GM18511 (cell line): ENCODE results near the gene SLC16A6.
"Not testable (repeated sequence)": the region's sequence is repeated elsewhere in the genome, so short reads cannot be mapped to it uniquely, and the experiment has no call there.

Experiments used
- ATAC-seq: cut with Tn5 transposase; IDR thresholded peaks from one replicate; pipeline ENCODE4 v1.9.1; 2021; ENCODE audit warnings: mild to moderate bottlenecking, moderate library complexity; ENCODE audit not compliant: unreplicated experiment

The SLC16A6 gene

DNA sequence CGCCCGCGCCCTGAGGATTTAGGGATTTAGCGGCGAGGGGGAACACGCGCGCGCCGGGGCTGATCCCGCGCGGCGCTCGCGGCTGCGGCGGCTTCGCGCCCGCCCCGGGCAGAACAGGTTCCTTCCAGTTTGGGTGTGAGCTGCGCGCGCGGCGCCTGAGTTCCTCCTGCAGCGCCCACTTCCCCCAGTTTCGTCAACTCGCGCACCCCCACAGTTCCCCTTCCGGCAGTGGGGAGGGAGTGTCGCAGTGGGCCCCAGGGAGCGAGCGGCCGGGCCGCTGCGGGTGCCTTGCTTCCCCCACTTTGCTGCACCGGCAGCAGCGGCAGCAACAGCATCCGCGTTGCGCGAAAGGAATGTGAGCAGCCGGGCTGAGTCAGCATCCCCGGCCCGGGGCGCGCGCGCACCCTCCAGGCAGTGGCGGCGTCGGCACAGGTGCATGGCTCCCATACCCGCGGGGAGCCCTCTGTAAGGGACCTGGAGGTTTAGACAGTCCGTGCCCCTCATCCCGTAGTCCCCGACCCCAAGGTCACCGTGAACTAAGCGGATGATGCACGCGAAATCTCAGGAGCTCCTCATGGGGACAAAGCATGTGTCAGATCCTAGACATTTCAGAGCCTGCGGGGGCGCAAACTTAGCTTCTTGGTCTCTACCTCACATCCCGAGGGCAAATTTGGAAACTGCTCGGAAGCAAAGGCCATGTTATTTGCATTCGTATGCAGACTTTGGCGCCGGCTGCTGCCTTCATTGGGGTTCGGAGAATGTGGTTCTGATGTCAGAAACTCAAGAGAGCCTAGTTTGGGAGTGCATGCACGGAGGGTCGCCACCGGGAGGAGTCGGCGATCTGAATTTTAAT lies 1.1 kb upstream of the SLC16A6 start:
- peak; percentile 70 for ATAC-seq

DNA sequence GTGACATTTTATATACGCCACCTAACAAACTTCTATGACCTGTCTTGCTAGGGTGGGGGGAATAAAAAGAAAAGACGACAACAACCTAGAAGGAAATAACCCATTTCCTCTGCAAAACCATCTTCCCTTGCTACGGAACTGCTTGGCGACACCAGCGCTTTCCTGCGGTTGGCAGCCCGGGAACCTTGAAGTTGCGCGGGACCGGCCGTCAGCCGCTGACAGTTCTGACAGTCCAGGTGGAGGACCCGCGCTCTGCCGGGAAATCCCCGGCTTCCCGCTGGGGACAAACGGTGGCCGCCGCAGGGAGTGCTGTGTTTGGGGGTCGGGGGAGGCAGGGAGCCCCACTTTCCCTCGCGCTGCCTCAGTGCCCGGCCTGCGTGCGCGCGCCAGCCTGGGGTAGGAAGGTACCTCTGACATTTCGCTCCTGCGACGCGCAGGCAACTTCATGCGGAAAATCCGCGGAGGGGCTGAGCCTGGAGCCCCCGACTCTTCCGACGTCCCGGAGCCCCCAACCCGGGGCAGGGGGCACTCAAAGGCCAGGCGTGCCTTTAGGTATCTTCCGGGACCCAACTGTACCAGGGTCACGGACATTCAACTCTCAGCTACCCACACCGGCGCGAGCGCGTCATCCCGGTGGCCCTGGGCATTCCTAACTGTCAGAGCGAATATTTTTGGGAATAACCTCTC lies 516 bp downstream of the SLC16A6 start:
- ATAC-seq = no peak

DNA sequence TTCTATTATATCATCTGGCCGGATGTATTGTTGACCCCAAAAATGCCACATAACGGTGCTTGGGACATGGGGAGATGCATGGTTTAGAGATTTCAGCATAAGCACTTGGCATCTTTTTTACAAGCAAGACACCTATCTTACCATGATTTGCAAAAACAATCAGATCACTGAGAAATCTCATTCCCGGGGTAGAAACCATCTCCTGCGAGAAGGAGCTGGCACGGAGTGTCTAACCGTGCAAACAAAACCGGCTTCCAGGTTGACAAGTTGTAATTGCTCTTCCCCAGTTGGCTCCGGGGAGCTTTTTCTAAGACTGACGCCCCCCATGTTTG lies 1.0 kb downstream of the SLC16A6 start:
- no peak for ATAC-seq

DNA sequence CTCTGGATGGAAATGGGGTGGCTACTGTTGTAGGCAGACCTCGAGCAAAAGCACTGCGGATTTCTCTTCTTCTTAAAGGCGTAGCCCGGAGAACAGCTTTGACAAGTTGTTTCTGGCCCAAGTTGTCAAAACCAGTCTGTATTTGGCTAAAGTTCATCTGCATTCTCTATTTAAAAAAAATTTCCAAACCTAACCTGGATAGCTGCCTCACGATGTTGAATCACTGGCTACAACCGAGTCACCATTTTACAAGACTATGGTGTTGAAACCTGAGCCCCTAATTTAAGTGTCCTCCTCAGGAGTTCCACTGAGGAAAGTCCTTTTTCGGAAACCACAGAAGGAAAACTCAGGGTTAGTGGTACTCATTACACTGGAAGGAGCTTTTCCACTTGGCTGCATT lies 1.5 kb downstream of the SLC16A6 start:
- ATAC-seq = no peak

DNA sequence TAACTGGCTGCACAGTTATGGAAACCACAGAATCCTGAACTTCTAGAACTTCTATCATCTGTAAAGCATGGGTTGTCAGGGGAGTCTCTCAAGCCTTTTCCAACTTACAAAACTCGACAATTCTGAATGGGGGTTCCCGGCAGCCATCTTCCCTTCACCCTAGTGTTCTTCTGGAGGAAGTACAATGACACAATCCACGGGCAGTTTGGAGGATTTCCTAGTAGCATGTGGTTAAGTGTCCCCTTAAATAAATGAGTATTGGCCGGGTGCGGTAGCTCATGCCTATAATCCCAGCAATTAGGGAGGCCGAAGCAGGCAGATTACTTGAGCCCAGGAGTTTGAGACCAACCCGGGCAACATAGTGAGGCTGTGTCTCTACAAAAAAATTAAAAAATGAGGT lies 2.1 kb downstream of the SLC16A6 start:
- ATAC-seq = no peak

DNA sequence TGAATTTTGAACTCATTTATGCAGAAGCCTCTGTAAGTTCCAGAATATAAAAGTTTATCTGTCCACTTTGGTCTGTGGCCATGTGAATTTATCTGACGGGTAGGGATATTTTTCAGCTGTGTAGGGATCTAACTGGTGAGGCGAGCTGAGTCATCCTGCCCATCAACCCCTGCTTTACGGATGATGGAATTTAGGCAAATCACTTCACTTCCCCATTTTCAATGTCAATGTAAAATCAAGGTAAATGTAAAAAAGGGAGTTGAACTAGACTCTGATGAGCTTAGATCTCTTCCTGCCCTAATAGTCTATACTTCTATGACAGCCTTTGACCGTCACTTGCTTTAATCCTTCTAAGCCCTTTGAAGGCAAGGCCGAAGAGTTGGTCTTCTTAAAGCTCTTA lies 2.6 kb downstream of the SLC16A6 start:
- ATAC-seq = peak; percentile 15

DNA sequence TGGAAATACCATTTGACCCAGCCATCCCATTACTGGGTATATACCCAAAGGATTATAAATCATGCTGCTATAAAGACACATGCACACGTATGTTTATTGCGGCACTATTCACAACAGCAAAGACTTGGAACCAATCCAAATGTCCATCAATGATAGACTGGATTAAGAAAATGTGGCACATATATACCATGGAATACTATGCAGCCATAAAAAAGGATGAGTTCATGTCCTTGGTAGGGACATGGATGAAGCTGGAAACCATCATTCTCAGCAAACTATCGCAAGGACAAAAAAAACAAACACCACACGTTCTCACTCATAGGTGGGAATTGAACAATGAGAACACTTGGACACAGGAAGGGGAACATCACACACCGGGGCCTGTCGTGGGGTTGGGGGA lies 9.0 kb downstream of the SLC16A6 start:
- not testable (repeated sequence) for ATAC-seq

DNA sequence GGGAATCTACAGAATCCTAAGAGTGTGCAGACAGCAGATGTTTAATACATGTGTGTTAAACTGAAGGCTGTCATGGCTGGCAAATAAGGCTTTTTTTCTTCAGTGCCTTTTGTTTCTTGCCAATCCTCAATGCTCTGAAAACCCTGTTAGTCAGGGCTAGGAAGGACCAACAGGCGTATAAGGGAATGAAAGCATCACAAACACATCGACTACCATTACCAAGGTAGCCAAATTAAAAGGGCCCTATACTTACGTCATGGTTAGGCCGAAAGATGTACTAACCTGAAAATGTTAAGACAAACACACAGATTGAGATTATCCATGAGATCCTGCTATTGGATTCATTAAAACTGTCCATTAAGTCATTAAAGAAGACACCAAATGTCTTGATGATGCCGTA lies 13.1 kb downstream of the SLC16A6 start:
- no peak for ATAC-seq

DNA sequence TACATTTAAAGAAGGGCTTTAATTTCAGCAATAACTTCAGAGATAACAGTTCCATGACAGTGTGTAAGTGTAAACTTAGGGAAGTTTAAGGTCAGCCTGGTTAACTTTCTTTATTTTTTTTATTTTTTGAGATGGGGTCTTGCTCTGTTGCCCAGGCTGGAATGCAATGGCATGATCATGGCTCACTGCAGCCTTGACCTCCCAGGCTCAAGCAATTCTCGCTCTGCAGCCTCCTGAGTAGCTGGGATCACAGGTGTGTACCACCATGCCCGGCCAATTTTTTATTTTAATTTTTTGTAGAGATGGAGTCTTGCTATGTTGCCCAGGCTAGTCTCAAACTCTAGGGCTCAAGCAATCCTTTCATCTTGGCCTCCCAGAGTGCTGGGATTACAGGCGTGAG lies 14.6 kb downstream of the SLC16A6 start:
- not testable (repeated sequence) for ATAC-seq

DNA sequence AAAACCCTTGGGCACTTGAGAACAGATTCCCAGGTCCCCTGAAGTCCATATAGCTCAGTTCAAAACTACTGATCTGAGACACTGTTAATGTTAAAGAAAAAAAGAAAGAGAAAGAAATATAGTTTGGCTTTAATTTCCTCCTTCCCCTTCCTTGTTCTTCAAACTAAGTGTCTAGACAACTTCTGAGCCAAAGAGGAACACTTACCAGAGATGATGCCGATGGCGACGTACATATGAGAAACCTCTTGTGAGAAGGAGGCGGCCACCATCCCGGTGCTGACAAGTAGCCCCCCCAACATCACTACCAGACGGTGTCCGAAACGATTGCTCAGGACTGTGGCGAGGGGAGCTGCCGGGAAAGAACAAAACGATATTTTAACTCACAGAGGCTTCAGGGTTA lies 17.2 kb downstream of the SLC16A6 start:
- no peak for ATAC-seq

DNA sequence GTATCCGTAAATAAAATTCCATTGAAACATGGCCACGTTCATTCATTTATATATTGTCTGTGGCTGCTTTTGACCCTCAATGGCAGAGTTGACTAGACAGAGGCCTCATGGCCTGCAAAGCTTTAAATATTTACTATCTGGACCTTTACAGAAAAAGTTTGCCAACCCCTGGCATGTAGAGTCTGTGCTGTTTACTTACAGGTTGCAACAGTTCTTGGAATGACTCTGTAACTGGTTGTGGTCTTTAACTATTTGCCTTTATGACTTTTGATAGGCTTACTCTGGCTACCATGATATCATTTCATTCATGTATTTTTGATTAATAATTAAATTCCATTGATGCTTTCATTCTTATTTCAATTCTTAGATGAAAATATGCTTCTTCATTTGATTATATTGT lies 25.1 kb downstream of the SLC16A6 start:
- ATAC-seq = not testable (repeated sequence)

DNA sequence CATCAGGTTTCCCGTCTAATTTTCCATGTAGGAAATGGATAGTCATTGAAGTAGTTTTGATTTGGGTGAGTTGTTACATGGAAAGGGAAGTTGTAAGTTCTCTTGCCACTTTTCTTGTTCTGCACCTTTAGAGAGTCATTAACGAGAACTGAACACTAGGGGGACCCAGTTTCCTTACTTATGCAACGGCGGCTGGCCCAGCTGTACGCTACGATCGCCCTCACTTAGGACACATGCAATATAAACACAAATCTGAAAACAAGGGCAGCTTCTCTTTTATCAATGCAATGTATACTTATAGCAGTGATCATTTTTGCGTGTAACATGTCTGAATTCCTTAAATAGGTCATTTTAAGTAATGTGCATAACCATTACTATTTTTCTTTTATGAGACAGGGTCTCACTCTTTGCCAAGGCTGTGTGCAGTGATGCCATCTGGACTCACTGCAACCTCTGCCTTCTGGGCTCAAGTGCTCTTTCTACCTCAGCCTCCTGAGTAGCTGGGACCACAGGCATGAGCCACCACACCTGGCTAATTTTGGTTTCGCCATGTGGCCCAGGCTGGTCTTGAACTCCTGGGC lies 27.7 kb downstream of the SLC16A6 start:
- peak; percentile 50 for ATAC-seq

DNA sequence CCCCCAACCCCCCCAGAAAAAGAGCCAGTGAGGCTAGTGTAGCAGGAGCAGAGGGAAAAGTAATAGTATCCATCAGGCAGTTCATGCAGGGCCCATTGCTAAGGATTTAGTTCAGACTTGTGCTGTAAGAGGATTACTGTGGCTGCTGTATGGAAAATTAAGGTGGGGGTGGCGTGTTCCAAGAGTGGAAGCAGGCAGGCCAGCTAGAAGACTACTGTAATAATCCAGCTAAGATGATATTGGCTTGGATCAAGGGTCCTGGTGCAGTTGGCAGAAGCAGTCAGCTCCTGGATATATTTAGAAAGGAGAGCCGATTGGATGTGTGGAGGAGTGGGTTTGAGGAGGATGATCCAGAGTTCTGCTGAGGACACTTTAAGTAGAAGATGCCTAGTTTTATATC lies 28.5 kb downstream of the SLC16A6 start:
- not testable (repeated sequence) for ATAC-seq

DNA sequence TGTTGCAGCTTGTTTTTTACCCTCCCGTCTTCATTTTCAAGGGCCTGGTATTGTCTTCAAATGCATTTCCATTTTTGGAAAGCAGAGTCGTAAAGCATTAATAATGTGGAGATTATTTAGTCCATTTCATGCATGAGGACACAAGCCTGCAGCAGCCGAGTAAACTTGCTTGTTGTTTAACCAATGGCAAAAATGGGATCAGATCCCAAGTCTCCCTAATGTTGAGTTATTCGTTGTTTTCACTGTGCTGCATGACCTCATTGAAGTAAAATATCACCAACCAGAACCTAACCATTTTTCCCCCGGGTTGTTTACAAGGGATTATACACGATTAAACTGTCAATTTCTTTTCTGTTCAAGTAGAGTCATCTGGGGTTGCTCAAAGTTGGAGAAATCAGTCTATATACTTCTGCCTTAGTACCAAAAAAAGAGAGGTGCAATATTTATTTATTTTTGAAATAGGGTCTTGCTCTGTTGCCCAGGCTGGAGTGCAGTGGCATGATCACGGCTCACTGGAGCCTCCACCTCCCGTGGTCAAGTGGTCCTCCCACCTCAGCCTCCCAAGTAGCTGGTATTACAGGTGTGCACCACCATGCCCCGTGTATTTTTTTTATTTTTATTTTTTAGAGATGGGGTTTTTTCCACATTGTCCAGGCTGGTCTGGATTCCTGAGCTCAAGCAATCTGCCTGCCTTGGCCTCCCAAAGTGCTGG lies 30.7 kb downstream of the SLC16A6 start:
- ATAC-seq = no peak

DNA sequence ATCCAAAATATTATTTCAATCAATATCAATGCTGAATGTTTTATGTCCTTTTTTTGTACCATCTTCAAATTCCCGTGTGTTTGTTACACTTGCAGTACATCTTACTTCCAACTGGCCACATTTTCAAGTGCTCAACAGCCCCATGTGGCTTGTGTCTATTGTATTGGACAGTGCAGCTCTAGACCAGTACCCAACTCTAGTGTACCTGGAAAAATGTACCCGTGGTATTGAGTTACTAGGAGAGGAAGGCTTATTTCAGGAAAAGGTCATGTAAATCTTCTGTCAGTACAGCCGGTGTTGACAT lies 31.3 kb downstream of the SLC16A6 start:
- not testable (repeated sequence) for ATAC-seq

DNA sequence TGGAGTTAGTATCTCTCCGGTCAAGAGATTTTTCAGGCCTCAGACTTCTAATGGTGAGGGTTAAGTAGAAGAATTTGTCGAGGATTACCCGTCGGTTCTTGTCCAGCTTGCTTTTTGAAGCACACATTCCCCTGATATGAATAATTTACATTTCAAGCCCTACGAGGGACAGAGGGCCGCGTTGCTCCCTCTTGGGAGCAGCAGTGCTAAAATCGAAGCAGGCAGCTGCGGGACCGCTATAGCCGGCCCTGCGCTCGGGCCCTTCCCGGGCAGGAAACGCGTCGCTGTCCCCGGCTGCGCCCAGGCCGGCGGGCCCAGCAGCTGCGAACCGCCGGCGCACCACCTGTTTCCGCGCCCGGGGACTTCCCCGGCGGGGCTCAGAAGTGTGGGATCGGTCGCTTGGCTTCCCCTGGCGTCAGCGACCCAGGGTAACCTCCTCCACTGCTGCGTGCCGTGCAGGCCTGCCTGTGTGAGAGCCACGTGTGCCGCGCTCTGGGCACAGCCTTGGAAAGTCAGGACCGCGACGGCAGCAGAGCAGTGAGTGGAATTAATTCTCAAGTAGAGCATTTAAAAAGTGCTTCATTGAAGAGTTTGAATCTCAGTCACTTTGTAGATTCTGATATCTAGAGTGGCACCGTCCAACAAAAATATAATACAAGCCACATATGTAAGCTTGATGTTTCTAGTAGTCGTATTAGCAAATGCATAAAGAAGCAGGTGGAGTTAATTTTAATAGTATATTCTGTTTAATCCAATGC lies 31.9 kb downstream of the SLC16A6 start:
- ATAC-seq = peak; percentile 91

DNA sequence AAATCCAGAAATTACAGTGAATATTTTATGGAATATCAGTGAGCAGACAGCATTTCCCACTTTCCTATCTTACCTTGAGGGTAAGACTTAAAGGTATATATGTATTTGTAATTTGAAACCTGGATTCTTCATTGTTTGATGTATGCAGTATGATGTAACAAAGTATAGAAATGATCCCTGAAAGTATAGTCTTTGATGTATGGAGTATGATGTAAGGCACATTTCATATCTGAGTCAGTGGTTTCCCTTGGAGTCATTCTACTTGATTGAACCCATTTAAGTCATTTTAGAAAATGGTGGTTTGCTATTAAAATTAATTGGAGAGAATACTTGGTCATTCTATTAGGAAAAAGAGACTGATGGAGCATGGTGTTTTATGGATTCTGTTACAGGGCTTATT lies 33.0 kb downstream of the SLC16A6 start:
- ATAC-seq = no peak

DNA sequence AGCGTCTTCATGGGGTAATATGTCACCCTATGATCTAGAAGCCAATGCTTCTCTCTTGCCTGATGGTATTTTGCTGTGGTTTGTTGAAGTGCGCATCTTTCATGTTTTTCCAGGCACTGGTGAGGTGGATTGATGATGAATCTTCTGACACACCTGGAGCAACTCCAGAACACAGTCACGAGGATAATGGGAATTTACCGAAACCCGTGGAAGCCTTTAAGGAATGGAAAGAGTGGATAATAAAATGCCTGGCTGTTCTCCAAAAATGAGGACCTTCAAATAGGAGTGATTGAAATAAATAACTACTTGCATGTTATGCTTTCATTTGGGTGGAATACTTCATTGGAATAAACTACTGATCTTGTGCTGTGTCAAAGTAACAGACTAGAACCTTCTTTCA lies 34.2 kb downstream of the SLC16A6 start:
- not testable (repeated sequence) for ATAC-seq

DNA sequence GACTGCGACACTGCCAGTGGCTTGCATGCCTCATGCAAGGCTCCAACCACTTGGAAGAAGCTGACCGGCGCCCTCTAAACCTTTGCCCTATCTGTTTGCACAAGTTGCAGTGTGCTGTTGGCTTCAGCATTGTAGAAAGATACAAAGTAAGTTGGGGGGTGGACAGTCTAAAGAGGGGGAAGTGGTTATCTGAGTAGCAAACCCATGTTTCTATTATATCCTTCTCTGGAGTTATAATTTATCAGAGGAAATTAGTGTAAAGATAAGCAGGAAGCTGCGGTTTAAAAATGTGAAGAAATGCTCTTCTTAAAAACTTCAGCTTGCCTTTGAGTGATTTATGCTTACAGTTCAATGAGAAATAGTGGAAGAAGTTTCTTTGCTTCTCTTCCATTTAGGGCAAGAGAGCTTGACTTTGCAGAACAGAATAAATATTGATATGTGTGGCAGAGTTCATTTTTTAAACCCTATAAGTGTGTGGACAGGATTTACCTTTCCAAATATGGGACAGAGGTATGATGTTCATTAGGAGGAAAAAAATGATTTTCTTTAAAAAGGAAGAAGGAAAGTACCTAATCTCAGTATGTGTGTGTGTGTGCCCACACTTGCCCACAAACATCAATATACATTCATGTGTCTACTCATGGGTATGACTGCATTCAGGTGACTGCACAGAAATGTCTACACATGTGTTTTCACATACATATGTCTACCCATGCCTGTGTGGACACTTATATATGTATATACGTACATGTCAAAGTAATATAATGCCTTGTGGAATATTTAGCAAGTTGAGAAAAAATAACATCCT lies 35.0 kb downstream of the SLC16A6 start:
- no peak for ATAC-seq

DNA sequence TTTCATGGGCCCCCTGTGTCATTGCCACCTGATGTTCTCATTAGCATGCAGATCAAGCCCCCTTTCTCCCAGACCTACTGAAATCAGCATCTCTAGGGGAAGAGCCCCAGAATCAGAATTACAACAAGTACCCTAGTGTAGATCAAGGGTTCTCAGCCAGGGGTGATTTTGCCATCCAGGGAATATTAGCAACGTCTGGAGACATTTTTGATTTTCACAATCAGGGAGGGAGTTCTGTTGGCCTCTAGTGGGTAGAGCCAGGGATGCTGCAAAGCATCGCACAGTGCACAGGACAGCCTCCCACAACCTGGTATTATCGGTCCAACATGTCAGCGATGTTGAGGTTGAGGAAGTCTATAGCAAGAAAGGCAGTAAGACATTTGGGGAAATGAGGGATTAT lies 35.8 kb downstream of the SLC16A6 start:
- ATAC-seq = no peak
